ENCODE results near the gene GUCY1A1. TPM values are rescaled to one million over a fixed set of nuclear protein-coding genes. Genes with fewer than 3 reads are reported as not detected.

Gene GUCY1A1
- total RNA-seq, 1 donor from 2014 or later, result 29.4 TPM

DNA sequence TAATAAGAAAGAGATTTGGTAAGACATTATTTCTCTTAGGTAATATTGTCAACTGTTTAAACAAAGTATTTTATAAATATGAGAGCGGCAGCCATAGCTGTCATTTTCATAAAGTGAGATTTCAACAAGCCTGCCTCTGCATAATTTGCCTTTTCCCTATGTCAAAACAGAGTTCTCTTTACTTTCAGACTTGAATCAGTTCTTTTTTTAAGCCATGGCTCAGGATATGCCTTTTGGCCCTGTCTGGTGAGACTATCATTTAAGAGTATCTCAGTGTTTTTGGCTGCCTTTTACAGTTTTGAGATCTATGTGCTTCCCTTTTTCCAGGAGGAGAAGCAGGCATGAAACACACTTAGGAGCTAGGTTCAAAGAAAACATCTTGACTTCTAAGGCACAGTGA lies 7.5 kb upstream of the GUCY1A1 start:
- TF ChIP-seq CTCF (IDR thresholded peaks at IDR 0.05), result no peak
- Mint-ChIP-seq H3K27me3 (ENCODE audit: low read depth) (peaks cover 3% of the 10 kb centered on the region), H3K9me3 (ENCODE audit: low read depth) (peaks cover 9% of the 10 kb centered on the region), H3K4me1 (ENCODE audit: low read depth) (peaks cover 6% of the 10 kb centered on the region), H3K27ac (ENCODE audit: unreplicated experiment) (no peak overlapping the region), H3K4me3 (ENCODE audit: unreplicated experiment) (no peak overlapping the region), H3K36me3 (ENCODE audit: low read depth) (peaks cover 1% of the 10 kb centered on the region)
- DNase-seq (ENCODE audit: low spot score), result no peak

DNA sequence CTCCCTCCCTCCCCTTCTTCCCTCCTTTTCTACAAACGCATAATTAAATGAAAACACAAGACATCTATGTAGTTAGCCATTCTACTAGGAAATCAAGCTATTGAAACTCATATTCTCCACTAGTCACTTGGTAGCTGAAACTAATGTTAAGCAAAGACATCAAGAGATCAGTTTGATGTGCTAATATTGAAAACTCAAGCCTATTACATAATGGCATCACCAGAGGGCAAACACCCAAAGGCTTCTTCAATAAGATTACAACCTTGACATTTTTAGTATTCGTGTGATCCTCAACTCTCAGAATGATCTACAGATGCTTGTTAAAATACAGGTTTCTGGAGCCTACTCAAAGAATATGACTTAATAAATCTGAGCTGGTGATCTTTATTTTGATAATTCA lies 6.2 kb upstream of the GUCY1A1 start:
- H3K27me3 Mint-ChIP-seq (ENCODE audit: low read depth), result peaks cover 1% of the 10 kb centered on the region

GRCh38 chr4:155665054-155665453 lies 1.6 kb upstream of the GUCY1A1 start:
- Mint-ChIP-seq H3K9me3 (ENCODE audit: low read depth) (no peaks in the 10 kb centered on the region), H3K4me3 (ENCODE audit: unreplicated experiment) (no peak overlapping the region)
- DNase-seq (ENCODE audit: low spot score), result no peak

More for the DNA sequence above, 6.2 kb upstream of the GUCY1A1 start:
- no peak for DNase-seq (ENCODE audit: low spot score)
- no peak for TF ChIP-seq CTCF (IDR thresholded peaks at IDR 0.05)
- no peak overlapping the region for H3K27ac Mint-ChIP-seq (ENCODE audit: unreplicated experiment)
- H3K4me3 Mint-ChIP-seq (ENCODE audit: unreplicated experiment), result no peak overlapping the region
- peaks cover 9% of the 10 kb centered on the region for H3K9me3 Mint-ChIP-seq (ENCODE audit: low read depth)
- H3K4me1 Mint-ChIP-seq (ENCODE audit: low read depth), result peaks cover 11% of the 10 kb centered on the region
- H3K36me3 Mint-ChIP-seq (ENCODE audit: low read depth), result peaks cover 1% of the 10 kb centered on the region

DNA sequence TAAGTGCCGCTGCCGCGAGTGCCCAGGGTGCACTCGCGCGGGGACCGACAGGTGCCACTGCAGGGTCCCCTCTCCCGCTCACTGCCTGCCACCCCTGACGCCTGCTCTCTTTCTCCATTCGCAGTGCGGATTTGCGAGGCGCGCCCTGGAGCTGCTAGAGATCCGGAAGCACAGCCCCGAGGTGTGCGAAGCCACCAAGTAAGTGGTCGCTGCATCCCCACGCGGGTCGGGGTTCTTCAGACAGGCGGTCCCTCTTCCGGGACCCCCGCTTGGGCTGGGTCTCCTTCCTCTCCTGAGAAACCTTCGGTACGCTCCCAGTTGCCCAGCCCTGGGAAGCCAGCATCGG lies 547 bp downstream of the GUCY1A1 start:
- peak; percentile 91 for DNase-seq (ENCODE audit: low spot score)
- H3K36me3 Mint-ChIP-seq (ENCODE audit: low read depth), result peaks cover 4% of the 10 kb centered on the region
- H3K4me3 Mint-ChIP-seq (ENCODE audit: unreplicated experiment), result peak overlapping the region; percentile 86
- no peaks in the 10 kb centered on the region for H3K9me3 Mint-ChIP-seq (ENCODE audit: low read depth)
- peaks cover 44% of the 10 kb centered on the region for H3K4me1 Mint-ChIP-seq (ENCODE audit: low read depth)
- peak overlapping the region; percentile 84 for H3K27ac Mint-ChIP-seq (ENCODE audit: unreplicated experiment)
- TF ChIP-seq CTCF (IDR thresholded peaks at IDR 0.05), result no peak
- peaks cover 1% of the 10 kb centered on the region for H3K27me3 Mint-ChIP-seq (ENCODE audit: low read depth)

More at GRCh38 chr4:155665054-155665453, 1.6 kb upstream of the GUCY1A1 start:
- Mint-ChIP-seq H3K27me3 (ENCODE audit: low read depth) (peaks cover 1% of the 10 kb centered on the region), H3K36me3 (ENCODE audit: low read depth) (no peaks in the 10 kb centered on the region), H3K27ac (ENCODE audit: unreplicated experiment) (no peak overlapping the region), H3K4me1 (ENCODE audit: low read depth) (peaks cover 35% of the 10 kb centered on the region)
- no peak for TF ChIP-seq CTCF (IDR thresholded peaks at IDR 0.05)

DNA sequence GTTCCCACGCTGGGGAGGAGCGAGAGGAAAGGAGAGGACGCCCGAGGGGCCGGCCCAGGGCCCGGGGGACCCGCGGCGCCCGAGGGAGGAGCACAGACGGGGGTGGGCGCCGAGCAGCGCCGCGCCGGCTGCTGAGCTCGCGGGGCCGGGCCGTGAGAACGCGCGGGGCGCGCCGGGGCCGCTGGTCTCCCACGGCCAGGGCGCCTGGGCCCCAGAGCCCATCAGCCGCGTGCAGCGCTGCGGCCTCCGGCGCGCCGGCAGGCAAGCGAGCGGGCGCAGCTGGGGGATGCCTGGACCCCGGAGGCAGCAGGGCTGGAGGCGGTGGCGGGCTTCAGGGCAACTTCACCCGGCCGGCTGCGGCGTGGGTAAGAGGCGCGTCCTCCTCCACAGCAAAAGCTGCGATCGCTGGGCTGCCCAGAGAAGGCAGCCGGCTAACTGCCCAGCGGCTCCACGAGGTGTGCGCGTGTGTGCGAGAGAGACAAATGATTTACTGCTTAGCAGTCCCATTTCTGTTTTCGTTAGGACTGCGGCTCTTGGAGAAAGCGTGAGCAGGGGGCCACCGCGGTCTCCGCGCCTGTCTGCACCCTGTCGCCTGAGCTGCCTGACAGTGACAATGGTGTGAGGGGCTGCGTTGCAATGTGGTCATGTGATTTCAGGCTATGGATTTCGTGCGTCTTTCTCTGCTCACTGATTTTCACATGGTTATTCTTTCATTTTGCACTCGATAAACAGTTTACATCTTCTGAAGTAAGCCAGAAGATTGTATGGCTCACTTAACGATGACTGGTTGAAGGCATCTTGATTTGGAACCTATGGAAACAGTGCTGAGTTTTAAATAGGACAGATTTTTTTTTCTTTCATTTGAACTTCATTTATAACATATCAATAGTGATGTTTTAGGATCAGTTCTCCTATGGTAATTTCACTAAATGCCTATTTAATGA lies 1.2 kb downstream of the GUCY1A1 start:
- Mint-ChIP-seq H3K9me3 (ENCODE audit: low read depth) (no peaks in the 10 kb centered on the region), H3K27me3 (ENCODE audit: low read depth) (peaks cover 1% of the 10 kb centered on the region), H3K36me3 (ENCODE audit: low read depth) (peaks cover 4% of the 10 kb centered on the region), H3K4me1 (ENCODE audit: low read depth) (peaks cover 51% of the 10 kb centered on the region), H3K27ac (ENCODE audit: unreplicated experiment) (peak overlapping the region; percentile 84), H3K4me3 (ENCODE audit: unreplicated experiment) (peak overlapping the region; percentile 86)
- peak; percentile 82 for DNase-seq (ENCODE audit: low spot score)
- TF ChIP-seq CTCF (IDR thresholded peaks at IDR 0.05), result no peak
